IMR-90 (cell line): ENCODE results near the gene LDB1. TPM values are rescaled to one million over a fixed set of nuclear protein-coding genes. Genes with fewer than 3 reads are reported as not detected.

Experiments
- ATAC-seq: fragments of 200-7000 bp; cut with Tn5 transposase; 2 replicates; pipeline ENCODE4 v1.9.1; 2020; ENCODE audit warnings: low read depth, mild to moderate bottlenecking, moderate library complexity
- BruUV-seq: library from RNA; stranded (reverse); fragments of 400-500 nt; replicated peaks from 2 replicates; lab custom pipeline; 2021; lab: Mats Ljungman, UMichigan
- CTCF ChIA-PET: fragments of 300-600 bp; formaldehyde crosslinking; extraction: SDS; loops from one replicate; lab custom pipeline; 2021; ENCODE audit warnings: antibody characterized with exemption; lab: Yijun Ruan, JAX
- POLR2A ChIA-PET: fragments of 300-600 bp; sonication (Branson Sonifier 250); formaldehyde crosslinking; loops from one replicate; lab custom pipeline; 2022; ENCODE audit warnings: antibody characterized with exemption; ENCODE audit not compliant: unreplicated experiment; lab: Charles Lee
- DNase-seq: peaks from one replicate; pipeline ENCODE4 v3.0.0; 2013
- H2AFZ ChIP-seq: replicated peaks from 2 replicates; pipeline ENCODE3; 2013; ENCODE audit warnings: low read length, mild to moderate bottlenecking; ENCODE audit not compliant: poor library complexity
- H2AK5ac ChIP-seq: 2 replicates; pipeline ENCODE4 v1.6.1; 2013; ENCODE audit warnings: low read depth, low read length, inconsistent platforms
- H2AK9ac ChIP-seq: replicated peaks from 2 replicates; pipeline ENCODE3; 2013; ENCODE audit warnings: mild to moderate bottlenecking, low read depth, low read length, moderate library complexity; ENCODE audit not compliant: poor library complexity
- H2BK120ac ChIP-seq: 2 replicates; pipeline ENCODE4 v1.6.1; 2013; ENCODE audit warnings: low read depth, low read length, inconsistent platforms
- H2BK15ac ChIP-seq: 3 replicates; pipeline ENCODE4 v1.6.1; 2013; ENCODE audit warnings: low read depth, low read length, inconsistent platforms
- H2BK20ac ChIP-seq: 2 replicates; pipeline ENCODE4 v1.6.1; 2013; ENCODE audit warnings: low read depth, mild to moderate bottlenecking, inconsistent platforms, low read length, moderate library complexity
- H2BK5ac ChIP-seq: 2 replicates; pipeline ENCODE4 v1.6.1; 2013; ENCODE audit warnings: mild to moderate bottlenecking, low read depth, low read length, inconsistent platforms; ENCODE audit not compliant: poor library complexity, severe bottlenecking
- H3K14ac ChIP-seq: replicated peaks from 2 replicates; pipeline ENCODE4 v1.6.1; 2013; ENCODE audit warnings: low read depth, low read length, inconsistent platforms
- H3K18ac ChIP-seq: 2 replicates; pipeline ENCODE4 v1.6.1; 2013; ENCODE audit warnings: low read depth, low read length, control low read depth
- H3K23ac ChIP-seq: 2 replicates; pipeline ENCODE4 v1.6.1; 2013; ENCODE audit warnings: low read depth, low read length, inconsistent platforms
- H3K27ac ChIP-seq: 2 replicates; pipeline ENCODE4 v1.5.1; 2013; ENCODE audit warnings: mild to moderate bottlenecking, control low read depth, low read length; ENCODE audit not compliant: insufficient read depth
- H3K27me3 ChIP-seq: 2 replicates; pipeline ENCODE4 v1.6.1; 2013; ENCODE audit warnings: low read length; ENCODE audit not compliant: control insufficient read depth, insufficient read depth
- H3K36me3 ChIP-seq: 2 replicates; pipeline ENCODE4 v1.6.1; 2013; ENCODE audit warnings: low read length, mixed read lengths; ENCODE audit not compliant: control insufficient read depth, insufficient read depth
- H3K4ac ChIP-seq: 2 replicates; pipeline ENCODE4 v1.6.1; 2013; ENCODE audit warnings: low read depth, low read length, inconsistent platforms
- H3K4me1 ChIP-seq: 2 replicates; pipeline ENCODE4 v1.6.1; 2013; ENCODE audit warnings: low read length, mixed read lengths; ENCODE audit not compliant: control insufficient read depth, insufficient read depth
- H3K4me2 ChIP-seq: 2 replicates; pipeline ENCODE4 v1.6.1; 2013; ENCODE audit warnings: low read depth, mild to moderate bottlenecking, control low read depth, low read length, moderate library complexity
- H3K4me3 ChIP-seq: 2 replicates; pipeline ENCODE4 v1.5.1; 2013; ENCODE audit warnings: low read depth, mild to moderate bottlenecking, control low read depth, low read length, moderate library complexity; ENCODE audit not compliant: insufficient read depth
- H3K56ac ChIP-seq: 2 replicates; pipeline ENCODE4 v1.6.1; 2013; ENCODE audit warnings: low read length, inconsistent platforms; ENCODE audit not compliant: insufficient read depth; ENCODE audit errors: extremely low read depth
- H3K79me1 ChIP-seq, 2 experiments: 2 replicates each; pipeline ENCODE4 v1.6.1; 2013; ENCODE audit warnings: low read length in 2 of 2, inconsistent platforms in 1 of 2, low read depth in 1 of 2
- H3K9ac ChIP-seq: 2 replicates; pipeline ENCODE4 v1.6.1; 2013; ENCODE audit warnings: low read depth, low read length, control low read depth
- H3K9me1 ChIP-seq: 2 replicates; pipeline ENCODE4 v1.6.1; 2013; ENCODE audit warnings: low read length, inconsistent platforms; ENCODE audit not compliant: insufficient read depth
- H3K9me3 ChIP-seq: 2 replicates; pipeline ENCODE4 v1.6.1; 2013; ENCODE audit warnings: low read length; ENCODE audit not compliant: control insufficient read depth, insufficient read depth
- H4K20me1 ChIP-seq: 2 replicates; pipeline ENCODE4 v1.6.1; 2013; ENCODE audit warnings: low read length, inconsistent platforms; ENCODE audit not compliant: insufficient read depth
- H4K5ac ChIP-seq: 2 replicates; pipeline ENCODE4 v1.6.1; 2013; ENCODE audit warnings: mild to moderate bottlenecking, low read depth, low read length, control low read depth
- H4K8ac ChIP-seq, 2 experiments: 2 replicates each; pipeline ENCODE4 v1.6.1; 2013; ENCODE audit warnings: low read depth in 2 of 2, low read length in 2 of 2, control low read depth in 1 of 2, inconsistent platforms in 1 of 2
- H4K91ac ChIP-seq: 2 replicates; pipeline ENCODE4 v1.6.1; 2013; ENCODE audit warnings: low read depth, low read length, inconsistent platforms; ENCODE audit not compliant: insufficient read depth
- MAFK ChIP-seq: IDR thresholded peaks from 2 replicates; pipeline ENCODE4 v1.6.1; 2012; ENCODE audit warnings: low read depth, low read length, improper control_type of control experiment
- MAZ ChIP-seq: IDR thresholded peaks from 2 replicates; pipeline ENCODE4 v1.6.1; 2012; ENCODE audit warnings: low read depth, mild to moderate bottlenecking, low read length, improper control_type of control experiment, moderate library complexity, borderline replicate concordance
- WGBS, 2 experiments: methylation state at CpG; one replicate each; pipeline versions ENCODE4 v1.1.5 to v1.1.7; 2013; ENCODE audit warnings: missing lambda C conversion rate in 2 of 2; ENCODE audit not compliant: insufficient read length in 1 of 2; ENCODE audit errors: extremely low coverage in 2 of 2; 5-methylcytosine and 5-hydroxymethylcytosine counted together
- dilution Hi-C: fragments of 300-500 bp; cut with HindIII; formaldehyde crosslinking; loops from one replicate; pipeline ENCODE4 v1.14.3; 2018; ENCODE audit warnings: low sequenced_read_pairs; ENCODE audit not compliant: unreplicated experiment
- in situ Hi-C: fragments of 300-500 bp; cut with MboI; formaldehyde crosslinking; loops from 3 replicates; pipeline ENCODE4 v1.14.3; 2019; ENCODE audit warnings: low sequenced_read_pairs, inconsistent platforms, mixed read lengths
- intact Hi-C: fragments of 100-400 bp; cut with micrococcal nuclease; formaldehyde crosslinking; loops from 2 replicates; pipeline ENCODE4 v1.10.0; 2022
- polyA plus RNA-seq, 3 experiments: library from polyadenylated mRNA; depleted of rRNA; stranded (reverse); fragments of >200 nt; gene quantifications; 2 replicates each; pipeline ENCODE4 v1.2.3, GENCODE V29; 2012; ENCODE audit warnings: low replicate concordance in 1 of 3
- total RNA-seq: library from RNA; depleted of rRNA; stranded (reverse); fragments of >200 nt; gene quantifications from 2 replicates; pipeline ENCODE4 v1.2.3, GENCODE V29; 2012

The LDB1 gene
- total and polyA plus RNA-seq, 2 of the 4 experiments (the other 2 are of a cell fraction): 47.9 to 92.4 TPM

DNA sequence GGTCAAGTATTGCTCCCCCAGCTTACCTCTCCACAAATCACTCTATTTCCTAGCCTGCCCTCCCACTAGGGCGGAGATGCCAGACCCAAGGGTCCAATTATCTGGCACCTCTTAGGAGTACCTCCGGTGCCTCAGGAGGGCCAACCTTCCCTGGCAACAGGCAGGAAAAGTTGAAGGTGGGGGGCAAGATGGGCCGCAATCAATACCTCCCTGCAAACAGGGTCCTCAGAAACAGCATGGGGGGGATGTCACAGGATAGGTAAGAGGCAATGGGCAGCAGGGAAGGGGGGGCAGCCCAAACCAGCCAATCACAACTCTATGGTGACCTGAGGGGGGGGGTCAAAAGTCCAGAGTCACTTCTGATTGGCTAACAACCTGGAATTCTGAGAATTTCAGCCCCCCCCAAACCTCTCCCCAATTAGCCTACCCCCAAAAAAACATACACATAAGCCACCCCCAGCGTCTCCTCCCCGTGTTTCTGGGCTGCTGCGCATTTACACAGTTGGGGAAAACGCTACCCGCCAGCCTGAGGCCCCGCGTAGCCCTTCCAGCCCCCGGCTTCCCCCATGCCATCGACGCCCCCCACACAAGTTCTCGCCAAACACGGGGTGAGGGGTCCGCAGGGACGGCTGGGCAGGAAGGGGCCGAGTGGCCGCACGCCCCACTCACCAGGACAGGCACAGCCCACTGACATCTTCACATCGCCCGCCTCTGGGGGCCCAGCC, 589 bp downstream of the LDB1 start:
- Histone ChIP-seq H3K9me1 (peaks cover 20% of the 10 kb centered on the region), H3K9ac (peak overlapping the region; percentile 98), H3K9me3 (no peaks in the 10 kb centered on the region), H2BK20ac (0 out of 2 replicates have a peak overlapping the region, but pooled peaks have one; percentile 50), H2AK5ac (peak overlapping the region; percentile 98), H4K5ac (peak overlapping the region; percentile 74), H3K79me1 (peaks cover 7 to 63% of the 10 kb centered on the region in 2 experiments; a peak in 2 of 4 replicates), H3K36me3 (no peaks in the 10 kb centered on the region), H4K20me1 (peaks cover 16% of the 10 kb centered on the region), H2BK5ac (peak overlapping the region; percentile 94), H3K4me1 (peaks cover 32% of the 10 kb centered on the region), H2AFZ (peak overlapping the region; percentile 94), H3K27me3 (no peaks in the 10 kb centered on the region), H3K4me2 (peak overlapping the region; percentile 88), H4K8ac (peak overlapping the region; percentile 53 to 75; a peak in 2 of 4 replicates), H2BK15ac (peak overlapping the region; percentile 73; the same call in 1 of the 3 replicates), H3K4me3 (peak overlapping the region; percentile 89), H2BK120ac (peak overlapping the region; percentile 69; the same call in 1 of the 2 replicates), H3K14ac (peak overlapping the region; percentile 79), H3K27ac (peak overlapping the region; percentile 91), H4K91ac (peak overlapping the region; percentile 95), H2AK9ac (peak overlapping the region; percentile 100), H3K23ac (peak overlapping the region; percentile 86), H3K4ac (peak overlapping the region; percentile 96), H3K18ac (peak overlapping the region; percentile 87), H3K56ac (peak overlapping the region; percentile 48; the same call in 1 of the 2 replicates)
- in situ Hi-C loops: no loop called here
- no TSS peak for BruUV-seq
- ATAC-seq (peak; percentile 9), DNase-seq (peak; percentile 67)
- intact Hi-C loops: loop anchor here (2.0 kb wide), 1 partner anchor 33 kb away; the partner anchor contains the start of gene NOLC1
- CTCF ChIA-PET: no interaction called here
- POLR2A ChIA-PET: interaction anchor here (0.6 kb wide), 1 partner anchor 50 kb away, joined by 6 read pairs; no protein-coding TSS in a partner anchor
- dilution Hi-C loops: no loop called here
- TF ChIP-seq MAFK (no peak), MAZ (peak; percentile 66; the same call in 1 of the 2 replicates)
- 0% methylated on average over 6 of the region's 22 CpGs; no CpG with 5 or more reads in 1 of the 2 experiments for WGBS, 2 experiments
